OCI-LY7 (cell line): ENCODE results near the gene TSHZ2.

Experiments
- EZH2phosphoT487 ChIP-seq: fragments of 200-600 bp; sonication (generic); IDR thresholded peaks from 2 replicates; pipeline ENCODE4 v1.6.1; 2018; ENCODE audit warnings: low read depth, borderline replicate concordance, mild to moderate bottlenecking, mixed run types, antibody characterized with exemption, low read length, moderate library complexity, mixed read lengths
- TF ChIP-seq, protein P1 (sequence below): fragments of 200-600 bp; sonication (generic); conservative IDR thresholded peaks from 2 replicates; pipeline ENCODE4 v1.5.1; 2014; ENCODE audit warnings: mild to moderate bottlenecking, antibody characterized with exemption, low read length, moderate library complexity, mixed read lengths

- TF ChIP-seq, protein P1, sequence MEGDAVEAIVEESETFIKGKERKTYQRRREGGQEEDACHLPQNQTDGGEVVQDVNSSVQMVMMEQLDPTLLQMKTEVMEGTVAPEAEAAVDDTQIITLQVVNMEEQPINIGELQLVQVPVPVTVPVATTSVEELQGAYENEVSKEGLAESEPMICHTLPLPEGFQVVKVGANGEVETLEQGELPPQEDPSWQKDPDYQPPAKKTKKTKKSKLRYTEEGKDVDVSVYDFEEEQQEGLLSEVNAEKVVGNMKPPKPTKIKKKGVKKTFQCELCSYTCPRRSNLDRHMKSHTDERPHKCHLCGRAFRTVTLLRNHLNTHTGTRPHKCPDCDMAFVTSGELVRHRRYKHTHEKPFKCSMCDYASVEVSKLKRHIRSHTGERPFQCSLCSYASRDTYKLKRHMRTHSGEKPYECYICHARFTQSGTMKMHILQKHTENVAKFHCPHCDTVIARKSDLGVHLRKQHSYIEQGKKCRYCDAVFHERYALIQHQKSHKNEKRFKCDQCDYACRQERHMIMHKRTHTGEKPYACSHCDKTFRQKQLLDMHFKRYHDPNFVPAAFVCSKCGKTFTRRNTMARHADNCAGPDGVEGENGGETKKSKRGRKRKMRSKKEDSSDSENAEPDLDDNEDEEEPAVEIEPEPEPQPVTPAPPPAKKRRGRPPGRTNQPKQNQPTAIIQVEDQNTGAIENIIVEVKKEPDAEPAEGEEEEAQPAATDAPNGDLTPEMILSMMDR = no peak
- TF ChIP-seq EZH2phosphoT487 = no peak
Measured at GRCh38 chr20:53379833-53380120, 407.6 kb downstream of the TSHZ2 start.
